Limb (tissue), 2 donors: Measurements from ENCODE around the gene MRNIP.

Experiments used
- DNase-seq, 2 donors: peaks; one replicate each; pipeline ENCODE4 v3.0.0-alpha.2; 2016; ENCODE audit errors: extremely low spot score in 2 of 2

MRNIP gene

DNA sequence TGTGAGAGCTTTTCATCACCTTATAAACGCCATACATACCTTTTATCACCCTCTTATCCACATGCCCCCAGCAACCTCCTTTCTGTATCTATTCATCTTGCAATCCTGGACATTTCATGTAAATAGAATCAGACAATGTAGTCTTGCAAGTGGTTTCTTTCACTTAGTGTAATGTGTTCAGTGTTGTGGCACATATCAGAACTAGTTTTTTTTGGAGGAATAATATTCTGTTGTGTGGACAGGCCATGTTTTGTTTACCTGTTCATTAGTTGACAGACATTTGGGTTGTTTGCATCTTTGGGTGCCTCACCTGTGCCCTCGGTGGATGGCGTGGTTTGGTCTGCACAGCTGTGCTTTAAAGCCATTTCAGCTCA is 36.6 kb downstream of the MRNIP start:
- DNase-seq, result no peak

DNA sequence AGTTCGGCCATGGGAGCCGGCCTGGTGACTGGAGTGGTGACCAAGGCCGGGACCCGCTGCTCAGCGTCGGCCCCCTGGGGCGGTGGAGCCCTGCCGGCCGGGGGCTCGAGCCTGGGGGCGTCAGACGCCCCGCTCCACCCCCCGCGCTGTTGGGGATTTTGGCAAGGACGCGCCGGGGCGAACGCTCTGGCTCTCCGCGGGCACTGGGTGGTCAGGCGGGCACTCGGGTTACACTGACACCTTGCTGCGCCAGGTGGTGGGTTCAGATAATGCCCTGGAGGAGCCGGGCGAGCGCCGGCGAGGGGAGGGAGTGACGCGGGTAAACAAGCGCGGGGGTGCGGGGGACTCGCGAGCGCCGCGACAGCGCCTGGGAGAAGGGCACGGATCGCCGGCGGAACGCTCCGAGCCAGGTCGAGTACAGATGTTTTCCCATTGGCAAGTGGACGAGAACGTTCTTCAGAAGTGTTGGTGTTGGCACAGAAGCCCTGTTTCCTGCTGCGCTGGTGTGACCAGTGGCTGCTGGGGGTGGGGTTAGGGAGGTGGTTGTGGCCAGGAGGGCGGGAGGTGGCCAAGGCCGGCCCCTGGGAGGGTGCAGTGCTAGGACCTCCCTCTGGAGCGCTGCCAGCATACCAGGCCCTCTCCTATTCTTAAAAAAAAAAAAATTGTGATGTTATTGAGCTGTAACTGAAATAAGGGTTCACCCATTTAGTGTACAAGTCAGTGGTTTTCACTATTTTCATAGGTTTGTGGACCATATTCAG is 37.1 kb downstream of the MRNIP start:
- peak; percentile 91 for DNase-seq

DNA sequence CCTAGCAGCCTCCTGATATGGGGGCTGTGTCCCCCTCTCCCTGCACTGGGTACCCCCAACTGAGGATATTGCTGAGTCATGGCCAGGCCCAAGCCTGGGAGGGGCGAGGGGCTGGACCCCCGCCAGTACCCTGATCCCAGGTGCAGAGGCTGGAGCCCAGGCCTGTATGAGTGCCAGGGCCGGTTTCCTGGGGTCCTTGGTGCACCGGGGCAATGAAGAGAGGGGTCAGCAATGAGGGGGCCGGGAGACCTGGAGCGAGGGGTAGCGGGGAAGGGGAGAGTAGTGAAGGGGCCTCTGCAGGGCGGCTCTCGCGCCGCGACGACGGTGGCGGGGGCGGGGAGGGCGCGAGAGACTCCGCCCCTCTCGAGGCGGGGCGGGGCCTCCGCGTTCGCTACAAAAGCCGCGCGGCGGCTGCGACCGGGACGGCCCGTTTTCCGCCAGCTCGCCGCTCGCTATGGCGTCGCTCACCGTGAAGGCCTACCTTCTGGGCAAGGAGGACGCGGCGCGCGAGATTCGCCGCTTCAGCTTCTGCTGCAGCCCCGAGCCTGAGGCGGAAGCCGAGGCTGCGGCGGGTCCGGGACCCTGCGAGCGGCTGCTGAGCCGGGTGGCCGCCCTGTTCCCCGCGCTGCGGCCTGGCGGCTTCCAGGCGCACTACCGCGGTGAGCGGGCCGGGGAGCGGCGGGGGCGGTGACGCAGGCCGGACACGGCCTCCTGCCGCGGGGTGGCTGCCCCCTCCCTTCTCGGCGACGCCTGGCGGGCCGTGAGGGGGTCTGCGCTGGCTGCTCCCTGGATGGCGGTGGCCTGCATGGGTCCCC is 37.9 kb downstream of the MRNIP start, which contains the start of gene SQSTM1:
Gene SQSTM1 (plus strand): TSS at position 423 of the 815 bp plus-strand sequence. CDS start 32 bp downstream, at position 455.
- DNase-seq, result peak; percentile 72 to 92

DNA sequence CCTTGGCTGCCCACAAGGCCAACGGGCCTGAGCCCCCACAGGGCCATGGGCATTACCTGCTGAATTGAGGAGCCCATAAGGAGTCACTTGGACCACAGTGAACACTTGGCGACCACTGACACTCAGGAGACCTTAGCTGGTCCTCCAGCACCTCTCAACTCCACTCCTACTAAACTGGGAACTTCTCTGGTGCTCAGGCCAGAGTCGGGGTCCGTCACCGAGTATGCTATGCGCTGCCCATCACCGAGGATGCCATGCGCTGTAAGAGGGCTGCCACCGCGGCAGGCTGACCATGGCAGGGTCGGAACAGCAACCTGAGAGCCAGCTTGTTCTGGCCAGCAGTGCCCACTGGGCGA is 38.5 kb downstream of the MRNIP start:
- DNase-seq, result peak in 1 of 2 donors; percentile 39

DNA sequence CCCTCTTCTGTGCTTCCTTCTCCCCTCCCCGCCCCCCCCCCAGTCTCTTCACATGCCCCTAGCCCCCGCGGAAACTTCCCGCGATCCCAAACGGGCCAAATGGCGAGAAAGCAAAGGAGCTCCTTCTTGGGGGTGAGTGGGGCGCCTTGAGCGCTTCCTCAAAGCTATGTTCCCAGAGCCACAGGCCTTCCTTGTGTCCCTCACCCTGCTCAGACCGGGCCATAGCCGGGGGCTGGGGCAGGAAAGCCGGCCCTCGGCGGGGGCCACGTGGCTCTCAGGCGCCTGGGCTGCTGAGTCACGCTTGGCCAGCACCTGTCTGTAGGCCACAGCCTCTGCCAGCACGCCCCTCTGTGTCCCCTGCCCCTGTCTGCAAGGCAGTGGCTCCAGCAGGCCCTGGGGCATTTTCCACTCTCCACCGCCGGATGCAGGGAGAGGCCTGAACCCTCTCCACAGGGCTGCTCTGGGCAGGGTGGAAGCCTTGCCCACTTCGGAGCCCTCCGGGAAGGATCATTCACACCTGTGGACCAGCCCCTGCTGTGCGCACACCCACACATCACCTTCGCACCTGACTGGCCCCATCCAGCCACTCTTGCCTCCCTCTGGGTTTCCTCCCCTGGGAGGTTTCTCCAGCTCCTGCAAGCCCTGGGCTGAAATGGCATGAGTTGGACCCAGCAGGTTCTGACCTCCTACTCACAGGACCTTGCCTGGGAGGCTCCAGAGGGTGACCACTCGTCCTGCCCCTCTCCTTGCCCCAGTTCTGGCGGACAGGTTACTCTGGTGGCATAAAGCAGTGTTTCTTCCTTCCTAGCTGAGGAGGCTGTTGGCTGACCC is 39.1 kb downstream of the MRNIP start:
- DNase-seq, result peak in 1 of 2 donors; percentile 67

DNA sequence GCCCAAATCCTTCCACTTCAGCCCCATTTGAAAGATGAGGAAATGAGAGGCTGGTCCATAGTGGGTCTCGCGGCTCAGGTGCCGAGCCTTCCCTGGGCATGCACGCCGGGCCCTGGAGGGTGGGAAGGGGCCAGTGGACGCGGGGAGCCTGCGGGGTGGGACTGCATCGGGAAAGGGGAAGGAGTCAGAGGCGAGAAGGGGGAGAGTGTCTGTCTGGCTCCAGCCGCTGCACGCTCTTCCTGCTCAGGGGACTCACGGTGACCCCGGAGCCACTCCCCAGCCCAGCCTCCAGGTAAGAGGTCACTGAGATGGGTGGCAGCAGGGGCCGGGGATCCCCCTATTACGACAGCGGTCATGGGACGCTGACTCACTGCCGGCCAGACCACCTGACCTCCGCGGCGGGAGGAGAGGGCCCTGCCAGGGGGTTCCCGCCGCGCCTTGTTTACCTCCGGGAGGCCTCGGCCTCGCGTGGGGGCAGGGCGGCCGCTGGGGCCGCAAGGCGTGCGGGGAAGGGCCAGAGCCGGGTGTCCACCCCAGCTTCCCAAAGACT is 39.8 kb downstream of the MRNIP start:
- peak; percentile 54 to 85 for DNase-seq

DNA sequence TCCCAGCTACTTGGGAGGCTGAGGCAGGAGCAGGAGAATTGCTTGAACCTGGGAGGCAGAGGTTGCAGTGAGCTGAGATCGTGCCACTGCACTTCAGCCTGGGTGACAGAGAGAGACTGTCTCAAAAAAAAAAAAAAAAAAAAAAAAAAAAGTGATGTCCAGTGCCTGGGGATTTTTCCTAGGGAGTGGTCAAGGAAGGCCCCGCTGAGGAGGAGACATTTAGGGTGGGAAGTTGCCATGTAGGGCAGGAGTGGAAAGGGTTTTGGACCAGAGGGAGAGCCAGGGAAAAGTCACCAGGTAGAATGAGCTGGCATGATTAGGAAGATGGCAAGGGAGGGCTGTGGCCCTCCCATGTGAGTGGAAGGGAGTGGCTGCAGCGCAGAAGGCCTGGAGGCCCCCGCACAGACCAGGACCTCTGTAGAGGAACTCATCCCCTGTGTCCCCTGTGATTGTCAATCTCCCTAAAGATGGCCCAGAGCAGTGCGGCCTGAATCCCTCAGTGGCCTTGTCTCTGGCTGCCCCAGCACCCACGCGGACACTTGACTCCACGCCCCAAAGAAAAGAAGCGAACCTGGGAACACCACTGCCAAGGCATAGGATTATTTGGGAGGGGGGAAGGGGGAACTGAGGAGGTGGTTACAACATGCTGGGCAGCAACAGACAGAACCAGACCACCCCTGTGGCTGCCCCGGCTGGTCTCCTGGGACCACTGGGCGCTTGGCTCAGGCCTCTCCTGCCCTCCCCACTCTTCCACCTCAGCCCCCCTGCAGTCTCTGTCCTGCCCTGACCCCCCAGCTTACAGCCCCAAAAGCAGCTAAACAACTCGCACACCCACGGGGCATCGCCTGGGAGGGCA is 40.5 kb downstream of the MRNIP start:
- peak in 1 of 2 donors; percentile 39 for DNase-seq

DNA sequence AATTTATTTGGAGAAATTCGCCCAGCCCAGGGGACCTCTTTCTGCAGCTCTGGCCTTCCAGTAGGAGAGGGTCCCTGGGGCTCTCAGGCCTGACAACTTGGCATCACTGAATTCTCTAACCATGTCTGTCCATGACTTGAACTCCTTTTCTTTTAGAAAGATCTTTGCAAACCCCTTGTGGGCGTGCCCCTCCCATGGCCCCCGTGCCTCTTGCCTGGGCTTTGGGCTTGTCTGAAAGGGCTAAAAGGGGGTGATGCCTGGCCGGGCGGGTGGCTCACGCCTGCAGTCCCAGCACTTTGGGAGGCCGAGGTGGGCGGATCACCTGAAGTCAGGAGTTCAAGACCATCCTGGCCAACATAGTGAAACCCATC is 41.2 kb downstream of the MRNIP start:
- DNase-seq, result no peak

DNA sequence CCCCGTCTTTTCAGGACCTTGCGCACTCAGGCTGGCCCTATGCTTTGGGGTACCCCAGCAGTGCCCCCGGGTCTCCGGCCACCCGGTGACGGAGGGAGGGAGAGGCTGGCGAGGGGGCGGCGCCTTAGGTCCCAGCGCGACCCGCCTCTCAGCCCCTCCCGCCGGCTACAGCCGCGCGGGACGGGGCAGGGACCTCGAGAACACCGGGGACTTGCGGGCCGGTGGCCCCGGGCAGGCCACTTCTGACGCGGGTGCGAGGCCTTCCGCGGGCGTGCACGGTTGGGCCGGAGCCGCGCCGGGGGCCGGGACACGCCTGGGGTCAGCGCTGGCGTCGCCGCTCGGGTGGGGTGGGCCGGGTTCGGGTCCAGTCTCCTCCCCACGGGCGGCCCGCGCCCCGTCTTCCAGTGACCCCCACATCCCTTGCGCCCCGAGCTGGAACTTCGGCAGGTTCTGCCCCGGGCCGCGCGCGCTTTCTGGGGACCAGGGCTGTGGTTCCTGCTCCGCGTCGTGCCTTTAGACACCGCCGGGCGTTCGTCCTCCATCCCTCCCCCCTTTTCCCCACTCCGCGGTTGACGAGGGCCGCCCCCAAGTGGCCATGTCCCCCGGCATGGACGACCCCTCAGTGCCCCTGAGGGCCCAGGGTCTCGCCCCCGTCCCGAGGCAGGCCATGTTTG is 41.7 kb downstream of the MRNIP start:
- peak in 1 of 2 donors; percentile 48 for DNase-seq

DNA sequence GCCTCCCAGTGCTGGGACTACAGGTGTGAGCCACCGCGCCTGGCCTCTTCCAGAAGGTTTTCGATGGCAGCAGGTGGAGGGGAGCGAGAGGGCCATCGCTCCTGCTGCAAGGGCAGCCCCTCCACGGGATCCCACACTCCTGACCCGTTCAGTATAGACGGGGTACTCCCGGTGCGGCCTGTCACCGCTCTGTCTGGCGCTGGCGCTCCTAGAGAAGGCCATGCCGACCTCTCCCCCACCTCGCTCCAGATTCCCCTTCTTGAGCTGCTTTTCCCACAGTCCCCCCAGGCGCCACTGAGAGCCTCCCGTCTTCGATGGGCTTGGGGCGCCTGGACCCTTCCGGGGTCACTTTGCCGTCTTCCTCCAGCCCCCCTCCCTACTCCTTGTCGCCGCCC is 42.2 kb downstream of the MRNIP start:
- no peak for DNase-seq

DNA sequence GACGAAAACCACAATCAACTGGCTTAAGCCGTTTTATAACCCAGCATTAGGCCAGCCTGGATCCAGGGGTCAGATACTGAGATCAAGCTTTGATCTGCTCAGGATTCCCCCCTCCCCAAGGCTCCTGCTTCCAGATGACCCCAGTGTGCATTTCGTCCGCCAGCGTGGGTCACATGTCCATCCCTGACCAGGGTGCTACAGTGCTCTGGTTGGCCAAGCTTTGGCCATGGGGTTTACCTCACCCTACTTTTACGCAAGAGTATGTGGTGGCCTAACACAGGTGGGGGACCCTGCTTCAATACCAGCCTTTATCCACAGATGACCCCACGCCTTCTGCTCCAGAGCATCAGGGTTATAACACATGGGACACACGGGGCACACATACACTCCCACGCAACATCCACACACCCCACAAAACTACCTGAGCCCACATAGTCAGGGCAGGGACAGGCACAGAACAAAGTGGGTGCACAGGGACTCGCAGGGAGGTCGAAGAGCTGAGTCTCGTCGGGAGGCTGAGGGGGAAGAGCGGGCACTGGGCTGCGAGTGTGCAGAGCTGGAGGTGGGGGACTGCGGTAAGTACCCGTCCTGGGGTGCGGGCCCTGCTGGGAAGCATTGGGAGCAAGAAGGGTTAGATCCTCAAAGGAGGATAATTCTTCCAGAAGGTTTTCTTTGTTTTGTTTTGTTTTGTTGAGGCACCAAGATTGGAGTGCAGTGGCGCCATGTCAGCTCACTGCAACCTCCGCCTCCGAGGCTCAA is 42.9 kb downstream of the MRNIP start:
- no peak for DNase-seq

DNA sequence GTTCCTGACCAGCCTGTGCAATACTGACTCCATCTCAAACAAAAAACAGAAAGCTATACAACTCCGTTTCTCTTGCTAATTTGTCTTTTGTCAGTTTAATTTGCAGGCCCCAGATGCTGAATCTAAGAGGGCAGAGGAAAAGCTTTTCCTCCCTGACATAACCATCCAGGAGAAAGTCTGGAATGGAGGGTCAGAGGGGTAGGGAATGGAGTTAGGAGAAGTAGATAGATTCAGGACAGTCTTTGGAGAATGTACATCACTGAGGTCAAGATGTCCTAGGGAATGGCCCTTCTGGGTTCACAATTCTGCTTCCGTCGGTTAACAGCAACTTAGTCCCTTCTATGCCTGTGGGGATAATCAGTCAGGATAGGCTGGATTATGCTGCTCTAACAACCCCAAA is 44.5 kb downstream of the MRNIP start:
- DNase-seq, result no peak

DNA sequence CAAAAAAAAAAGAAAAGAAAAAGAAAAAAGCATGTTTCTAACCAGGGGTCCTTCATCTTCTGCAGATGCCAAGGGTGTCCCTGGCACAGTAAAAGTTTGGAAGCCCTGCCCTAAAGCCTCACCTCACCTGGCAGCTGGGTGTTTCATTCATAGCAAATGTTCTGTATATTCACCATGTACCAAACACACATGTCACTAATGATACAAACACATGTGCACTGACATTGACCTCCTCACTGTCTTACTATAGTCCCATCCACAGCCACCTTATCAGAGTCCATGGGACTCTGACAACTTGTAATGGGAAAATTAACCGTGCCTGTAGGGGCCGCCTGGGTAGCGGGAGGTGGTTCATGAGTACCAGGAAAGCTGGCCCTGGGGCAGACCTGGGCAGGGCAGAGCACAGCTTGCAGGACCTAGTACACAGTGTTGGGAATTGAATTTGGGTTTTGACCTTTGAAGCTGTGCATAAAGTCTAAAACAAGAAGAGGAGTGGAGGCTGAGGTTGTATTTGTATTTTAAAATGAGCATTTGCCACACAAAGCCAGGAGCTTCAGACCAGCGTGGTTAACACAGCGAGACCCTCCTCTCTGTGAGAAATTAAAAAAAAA is 45.5 kb downstream of the MRNIP start:
- no peak for DNase-seq

DNA sequence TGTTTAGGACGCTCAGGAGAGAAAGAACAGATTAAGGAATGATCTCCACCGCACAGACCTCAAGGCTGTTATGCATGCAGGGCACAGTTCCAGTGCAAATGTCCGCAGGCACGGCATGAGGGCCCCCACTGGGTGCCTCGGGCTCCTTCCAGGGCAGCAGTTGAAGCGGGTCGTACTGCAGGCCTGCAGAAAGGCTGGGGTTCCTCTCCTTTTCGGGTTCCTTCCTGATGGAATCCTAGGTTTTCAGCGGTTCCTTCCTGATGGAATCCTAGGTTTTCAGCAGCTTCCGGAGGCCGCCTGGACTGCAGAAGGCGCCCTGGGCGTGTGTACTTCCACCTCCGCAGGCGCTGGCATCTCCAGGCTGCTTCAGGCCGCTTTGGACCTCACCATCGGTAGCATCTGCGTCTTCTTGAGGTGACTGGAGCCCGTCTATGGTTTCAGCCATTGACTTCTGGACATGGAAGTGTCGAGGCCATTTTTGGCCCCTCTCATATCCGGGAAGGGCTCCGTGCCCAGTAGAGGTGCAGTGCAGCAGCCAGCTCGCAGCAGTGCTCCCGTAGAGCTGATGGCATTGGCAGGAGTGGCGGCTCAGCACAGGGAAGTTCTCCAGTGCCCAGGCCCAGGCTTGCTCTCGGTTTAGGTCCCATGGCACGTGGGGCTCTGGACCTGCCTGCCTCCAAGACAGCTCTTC is 46.3 kb downstream of the MRNIP start:
- no peak for DNase-seq

DNA sequence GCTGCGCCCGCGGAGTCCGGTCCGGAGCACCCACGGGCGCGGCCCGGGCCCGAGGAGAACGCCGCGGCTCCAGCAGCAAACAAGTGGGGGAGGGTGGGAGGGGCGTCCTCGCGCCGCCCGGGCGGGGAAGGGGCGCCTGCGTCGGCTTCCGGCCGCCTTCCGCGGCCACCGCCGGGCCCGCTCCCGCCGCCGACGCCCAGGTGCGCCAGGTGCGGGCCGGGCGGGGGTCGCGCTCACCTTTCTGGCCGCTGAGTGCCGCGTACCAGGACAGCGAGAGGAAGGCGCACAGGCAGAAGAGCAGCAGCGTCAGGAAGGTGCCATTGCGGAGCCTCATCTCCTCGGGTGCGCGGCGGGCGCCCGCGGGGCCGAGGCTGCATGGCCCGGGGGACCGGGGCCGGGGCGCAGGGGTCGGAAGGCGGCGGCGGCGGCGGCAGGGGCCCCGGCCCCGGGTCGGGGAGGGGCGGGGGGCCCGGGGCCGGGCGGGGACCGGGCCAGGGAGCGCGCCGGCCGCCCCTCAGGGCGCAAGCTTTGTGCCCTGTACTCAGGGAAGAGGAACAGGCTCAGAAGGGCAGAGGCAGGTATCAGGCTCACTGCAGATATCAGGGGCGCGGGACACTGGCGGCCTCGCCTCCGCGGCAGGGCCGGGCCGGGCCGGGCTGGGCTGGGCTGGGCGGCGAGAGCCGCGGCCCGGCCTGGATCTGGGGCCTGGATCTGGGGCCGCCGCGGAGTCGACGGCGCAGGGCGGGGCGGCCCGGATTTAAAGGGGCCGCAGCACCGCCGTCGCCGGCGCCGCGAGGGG is 52.2 kb downstream of the MRNIP start, which contains the start of gene MGAT4B:
Gene MGAT4B (minus strand): TSS at position 617 of the 799 bp plus-strand sequence. CDS start 283 bp downstream, at position 334.
- peak; percentile 65 to 84 for DNase-seq

DNA sequence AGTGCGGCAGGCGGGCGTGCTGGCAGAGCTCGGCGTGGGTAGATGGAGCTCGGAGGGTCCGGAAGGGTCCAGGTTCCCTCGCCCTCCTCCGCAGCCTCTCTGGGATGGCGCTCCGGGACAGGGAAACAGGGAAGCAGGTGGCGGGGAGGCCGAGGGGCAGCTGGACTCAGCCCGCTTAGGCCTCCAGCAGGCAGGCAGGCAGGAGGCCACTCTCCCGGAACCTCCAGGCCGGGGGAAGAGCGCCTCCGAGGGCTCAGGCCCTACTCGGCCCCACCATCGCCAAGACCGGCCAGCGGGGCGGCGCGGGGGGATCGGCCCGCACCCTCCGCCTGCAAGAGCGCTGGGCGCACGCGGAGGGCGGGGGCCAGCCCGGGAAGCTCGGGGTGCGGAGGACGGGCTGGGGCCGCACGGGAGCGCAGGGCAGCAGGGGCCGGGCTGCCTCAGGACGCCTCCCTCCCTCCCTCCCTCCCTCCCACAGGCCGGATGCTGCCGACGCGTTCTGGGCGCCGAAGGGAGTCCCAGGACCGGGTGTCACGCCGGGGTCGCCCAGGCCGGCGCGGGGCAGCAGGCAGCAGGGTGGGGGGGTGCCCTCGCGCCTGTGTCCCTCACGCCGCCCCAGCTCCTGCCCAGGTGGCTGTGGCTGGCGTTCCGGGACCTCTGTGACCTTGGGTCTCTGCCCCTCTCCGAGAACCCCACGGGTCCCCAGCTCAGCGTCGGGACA is 52.9 kb downstream of the MRNIP start:
- peak in 1 of 2 donors; percentile 70 for DNase-seq

DNA sequence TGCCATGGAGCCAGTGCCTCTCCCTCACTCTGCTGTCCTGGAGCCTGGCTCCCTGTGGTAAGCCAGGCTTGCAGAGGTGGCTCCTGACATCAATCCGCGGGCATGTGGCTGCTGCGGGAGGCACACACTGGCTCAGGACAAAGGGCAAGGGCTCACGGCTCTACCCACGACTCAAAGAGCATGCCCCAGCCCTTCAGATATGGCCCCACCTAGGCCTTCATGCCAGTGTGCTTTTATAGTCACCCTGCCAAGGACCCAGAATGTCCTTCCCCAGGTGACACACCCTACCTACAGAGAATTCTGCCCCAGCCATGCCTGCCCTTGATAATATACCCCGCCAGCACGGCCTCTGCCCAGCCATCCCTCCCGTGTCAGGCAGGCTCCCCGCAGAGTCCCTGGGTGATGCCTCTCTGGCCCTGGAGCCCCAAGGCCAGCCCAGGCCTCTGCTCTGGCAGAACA is 53.5 kb downstream of the MRNIP start:
- DNase-seq, result no peak
